T47D (cell line): Measurements from ENCODE around the gene AFMID.
"Not testable (repeated sequence)": the region's sequence is repeated elsewhere in the genome, so short reads cannot be mapped to it uniquely, and the experiment has no call there.

Experiments used
- DNase-seq, 2 experiments: peaks; one replicate each; pipeline versions ENCODE4 v3.0.0 to v3.0.0-alpha.2; 2011 to 2012; ENCODE audit warnings: low read depth in 1 of 2, low spot score in 1 of 2
- JUND ChIP-seq: IDR thresholded peaks from 2 replicates; pipeline ENCODE4 v1.6.1; 2012; ENCODE audit warnings: low read depth
- in situ Hi-C: cut with HindIII; loops from 2 replicates; pipeline ENCODE4 v1.10.0; 2016; ENCODE audit warnings: low sequenced_read_pairs, low pct_unique_long_range_greater_than_20kb

AFMID gene

DNA sequence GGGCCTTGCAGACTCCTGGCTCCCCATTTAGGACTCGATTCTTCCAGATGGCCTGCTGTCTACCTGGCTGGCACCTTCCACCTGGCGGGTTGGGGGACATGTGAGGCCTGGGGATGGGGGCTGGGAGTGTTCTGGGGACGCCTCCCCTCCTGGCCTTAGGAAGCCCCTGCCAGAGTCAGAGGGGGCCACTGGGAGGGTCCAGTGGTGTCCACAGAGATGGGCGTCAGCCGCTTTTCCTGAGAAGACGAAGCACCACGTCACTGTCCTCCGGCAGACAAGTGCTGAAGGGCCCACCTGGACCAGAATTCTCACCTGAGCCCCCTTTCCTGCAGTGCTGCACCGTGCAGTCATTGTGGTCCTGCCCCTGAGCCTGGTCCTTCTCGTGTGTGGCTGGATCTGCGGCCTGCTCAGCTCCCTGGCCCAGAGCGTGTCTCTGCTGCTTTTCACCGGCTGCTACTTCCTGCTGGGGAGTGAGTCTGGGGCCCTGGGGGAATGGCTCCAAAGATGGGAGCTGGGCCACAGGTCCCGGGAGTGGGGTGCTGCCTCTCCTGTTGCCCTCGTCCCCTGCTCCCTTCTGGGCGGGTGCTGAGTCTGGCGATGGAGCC lies 47.2 kb downstream of the AFMID start:
- in situ Hi-C loops, result no loop called here
- DNase-seq, result no peak
- no peak for TF ChIP-seq JUND

DNA sequence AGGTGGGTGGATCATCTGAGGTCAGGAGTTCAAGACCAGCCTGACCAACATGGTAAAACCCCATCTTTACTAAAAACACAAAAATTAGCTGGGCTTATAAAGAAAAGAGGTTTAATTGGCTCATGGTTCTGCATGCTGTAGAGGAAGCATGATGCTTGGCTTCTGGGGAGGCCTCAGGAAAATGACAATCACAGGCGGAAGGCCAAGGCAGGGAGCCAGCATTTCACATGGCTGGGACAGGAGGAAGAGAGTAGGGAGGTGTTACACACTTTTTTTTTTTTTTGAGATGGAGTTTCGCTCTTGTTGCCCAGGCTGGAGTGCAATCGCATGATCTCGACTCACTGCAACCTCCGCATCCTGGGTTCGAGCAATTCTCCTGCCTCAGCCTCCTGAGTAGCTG lies 47.9 kb downstream of the AFMID start:
- in situ Hi-C loops, DNase-seq: not testable (repeated sequence)

DNA sequence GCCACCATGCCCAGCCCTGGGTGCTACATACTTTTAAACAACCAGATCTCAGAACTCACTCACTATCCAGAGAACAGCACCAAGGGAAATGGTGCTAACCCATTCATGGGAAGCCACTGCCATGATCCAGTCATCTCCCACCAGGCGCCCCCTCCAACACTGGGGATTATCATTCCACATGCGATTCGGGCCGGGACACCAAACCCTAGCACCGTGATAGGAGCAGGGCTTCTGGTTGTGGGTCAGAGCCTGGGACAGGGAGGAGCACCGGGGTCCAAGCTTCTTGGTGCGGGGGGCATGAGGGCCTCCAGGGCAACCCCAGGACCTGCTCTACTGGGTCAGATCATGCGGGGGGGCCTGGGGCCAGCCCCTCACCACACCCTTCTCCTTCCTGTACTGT lies 48.7 kb downstream of the AFMID start:
- in situ Hi-C loops, result no loop called here
- no peak for DNase-seq
- TF ChIP-seq JUND, result no peak

DNA sequence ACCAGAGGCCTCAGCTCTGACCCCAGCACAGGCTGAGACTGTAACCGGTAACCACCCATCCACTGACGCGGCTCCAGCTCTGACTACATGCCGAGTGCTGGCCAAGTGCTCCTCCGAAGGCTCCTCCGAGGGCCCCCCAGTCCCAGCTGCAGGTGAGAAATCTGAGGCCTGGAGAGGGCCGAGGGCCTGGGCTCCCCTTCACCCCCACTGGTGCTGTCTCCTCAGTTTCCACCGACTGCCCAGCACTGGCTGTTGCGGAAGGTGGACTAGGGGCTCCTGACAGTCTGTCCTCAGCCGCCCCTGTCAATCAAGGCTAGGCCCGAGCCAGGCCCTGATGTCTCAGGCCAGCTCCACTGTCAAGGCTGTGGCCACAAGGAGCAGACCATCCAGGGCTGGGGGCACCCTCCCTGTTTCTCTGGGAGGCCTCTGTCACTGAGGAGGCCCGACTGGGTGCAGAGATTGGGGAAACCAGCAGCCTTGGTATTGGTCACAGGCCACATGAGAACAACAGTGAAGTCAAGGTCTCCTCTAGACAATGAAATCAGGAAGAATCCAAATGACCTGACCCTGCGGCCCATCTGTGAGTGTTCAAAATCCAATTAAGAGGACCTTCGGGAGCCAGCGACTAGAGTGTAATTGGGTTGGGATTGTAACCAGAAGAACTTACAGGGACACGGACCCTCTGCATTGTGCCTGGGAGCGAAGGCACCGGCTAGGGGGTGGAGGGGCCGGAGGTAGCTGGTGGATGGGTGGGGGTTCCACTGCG lies 49.4 kb downstream of the AFMID start:
- in situ Hi-C loops, result no loop called here
- TF ChIP-seq JUND, result no peak
- no peak for DNase-seq

DNA sequence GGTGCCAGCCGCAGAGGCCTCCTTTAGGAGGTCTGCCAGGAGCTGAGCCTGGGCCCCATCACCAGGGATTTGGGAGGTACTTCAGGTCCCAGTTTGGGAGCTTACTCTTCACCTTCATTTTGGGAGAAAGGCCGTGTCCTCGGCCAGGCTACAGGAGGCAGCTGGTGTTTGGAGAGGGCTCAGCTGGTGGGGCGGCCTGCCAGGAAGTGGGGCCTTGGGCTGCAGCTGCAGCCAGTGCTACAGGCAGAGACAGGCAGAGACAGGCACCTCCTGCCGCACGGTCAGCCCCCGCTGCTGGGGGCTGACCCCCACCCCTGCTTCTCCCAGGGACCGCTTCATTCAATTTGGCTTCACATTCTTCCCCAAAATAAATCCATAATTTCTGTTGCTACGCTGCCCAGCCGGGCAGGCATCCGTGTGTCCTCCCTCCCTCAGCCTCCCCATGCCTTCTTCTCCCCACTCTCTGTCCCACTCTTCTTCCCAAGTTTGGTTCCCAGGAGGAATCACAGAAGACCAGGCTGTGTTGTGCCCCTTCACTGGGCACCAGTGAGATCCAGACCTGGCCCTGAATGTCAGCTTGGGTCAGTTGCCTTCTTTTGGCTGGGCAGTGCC lies 50.3 kb downstream of the AFMID start:
- DNase-seq, result no peak
- TF ChIP-seq JUND, result no peak
- in situ Hi-C loops, result no loop called here

DNA sequence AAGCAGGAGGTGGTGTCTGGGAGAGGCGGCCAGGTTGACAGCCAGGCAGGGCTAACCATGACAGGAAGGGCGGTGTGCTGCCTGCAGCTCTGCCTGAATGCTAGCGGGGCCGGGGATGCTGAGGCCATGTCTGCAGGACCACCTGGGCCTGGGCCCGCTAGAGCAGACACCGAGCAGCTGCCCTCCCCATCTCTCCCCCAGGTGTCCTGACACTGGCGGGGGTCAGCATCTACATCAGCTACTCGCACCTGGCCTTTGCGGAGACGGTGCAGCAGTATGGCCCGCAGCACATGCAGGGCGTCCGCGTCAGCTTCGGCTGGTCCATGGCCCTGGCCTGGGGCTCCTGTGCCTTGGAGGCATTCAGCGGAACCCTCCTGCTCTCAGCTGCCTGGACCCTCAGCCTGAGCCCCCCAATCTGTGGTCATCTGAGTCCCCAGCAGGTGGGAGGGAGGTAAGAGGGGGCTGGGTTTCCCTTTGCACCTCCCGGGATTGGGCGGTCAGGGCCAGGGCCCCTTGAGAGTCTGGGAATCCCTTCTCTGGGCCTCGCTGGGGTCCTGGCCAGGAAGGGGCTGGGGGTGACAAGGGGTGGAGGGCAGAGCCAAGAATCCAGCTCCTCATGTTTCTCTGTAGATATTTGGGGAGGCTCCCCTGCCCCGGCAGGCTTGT lies 51.8 kb downstream of the AFMID start:
- in situ Hi-C loops, result no loop called here
- TF ChIP-seq JUND, result no peak

DNA sequence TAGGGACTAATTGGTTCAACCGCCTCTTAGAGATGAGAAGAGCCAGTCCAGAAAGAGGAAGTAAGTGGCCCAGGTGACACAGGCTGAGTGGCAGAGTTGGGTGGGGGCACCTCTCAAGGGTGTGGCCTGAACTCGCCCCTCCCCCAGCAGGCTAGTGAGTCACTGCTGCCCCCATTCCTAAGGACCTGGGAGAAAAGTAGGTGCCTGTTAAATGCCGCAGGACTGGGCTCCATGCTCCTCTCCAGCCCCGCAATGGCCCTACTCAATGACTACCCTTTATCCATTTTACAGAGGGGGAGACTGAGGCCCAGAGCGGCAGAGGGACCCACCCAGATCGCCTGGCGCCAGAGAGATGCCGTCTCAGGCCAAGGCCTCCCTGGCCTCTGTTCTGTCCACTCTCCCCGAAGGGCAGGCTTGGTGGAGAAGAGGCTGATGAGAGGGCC lies 52.3 kb downstream of the AFMID start:
- no peak for TF ChIP-seq JUND
- no peak for DNase-seq
- in situ Hi-C loops, result no loop called here

More for the DNA sequence above, 51.8 kb downstream of the AFMID start:
- DNase-seq, result no peak

DNA sequence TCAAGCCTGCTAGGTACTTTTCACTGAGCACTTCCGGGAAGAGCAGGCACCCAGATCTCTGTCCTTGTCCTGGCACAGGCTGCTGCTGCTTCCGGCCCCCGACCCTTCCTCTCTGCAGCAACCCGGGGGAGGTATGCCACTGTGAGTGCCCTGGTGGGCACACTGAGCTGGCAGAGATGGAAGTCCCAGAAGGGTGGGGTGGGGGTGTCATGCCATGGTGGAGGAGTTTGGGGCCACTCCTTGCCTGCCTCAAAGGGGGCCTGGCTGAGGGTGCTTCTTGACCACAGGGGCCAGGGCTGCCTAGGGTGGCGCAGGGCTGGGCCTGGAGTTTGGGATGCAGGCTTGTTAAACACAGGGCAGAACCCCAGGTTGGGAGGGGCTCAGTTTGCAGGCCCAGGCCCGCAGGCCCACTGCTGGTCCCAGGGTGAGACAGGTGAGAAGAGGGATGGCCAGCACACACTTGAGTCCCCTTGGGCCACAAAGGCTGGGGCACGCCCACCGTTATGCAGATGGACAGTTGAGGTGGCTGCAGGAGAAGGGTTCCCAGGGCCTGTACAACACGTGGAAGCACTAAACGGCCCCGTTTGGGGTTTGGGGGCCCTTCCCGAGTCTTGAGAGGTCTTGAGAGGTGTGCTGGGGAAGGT lies 53.0 kb downstream of the AFMID start:
- in situ Hi-C loops, result no loop called here
- TF ChIP-seq JUND, result no peak
- no peak for DNase-seq

DNA sequence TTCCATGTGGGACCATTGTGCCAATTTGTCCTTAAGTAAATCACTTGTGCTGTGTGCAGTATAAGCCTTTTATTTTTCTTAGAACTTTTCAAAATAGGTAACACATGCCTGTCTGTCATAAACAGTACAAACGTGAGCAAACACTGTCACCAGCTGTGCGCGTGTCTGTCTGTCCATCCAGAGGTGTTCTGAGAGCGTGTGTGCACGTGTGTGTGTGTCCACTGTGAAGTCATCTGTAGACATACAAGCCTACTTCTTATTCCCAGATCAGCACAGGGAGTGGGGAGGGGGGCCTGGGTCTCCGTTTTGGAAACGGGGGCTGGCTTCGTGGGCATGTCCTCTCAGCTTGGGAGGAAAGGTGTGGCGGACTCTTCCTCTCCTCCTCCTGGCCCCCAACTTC lies 53.7 kb downstream of the AFMID start:
- in situ Hi-C loops, result no loop called here
- no peak for DNase-seq
- TF ChIP-seq JUND, result no peak

DNA sequence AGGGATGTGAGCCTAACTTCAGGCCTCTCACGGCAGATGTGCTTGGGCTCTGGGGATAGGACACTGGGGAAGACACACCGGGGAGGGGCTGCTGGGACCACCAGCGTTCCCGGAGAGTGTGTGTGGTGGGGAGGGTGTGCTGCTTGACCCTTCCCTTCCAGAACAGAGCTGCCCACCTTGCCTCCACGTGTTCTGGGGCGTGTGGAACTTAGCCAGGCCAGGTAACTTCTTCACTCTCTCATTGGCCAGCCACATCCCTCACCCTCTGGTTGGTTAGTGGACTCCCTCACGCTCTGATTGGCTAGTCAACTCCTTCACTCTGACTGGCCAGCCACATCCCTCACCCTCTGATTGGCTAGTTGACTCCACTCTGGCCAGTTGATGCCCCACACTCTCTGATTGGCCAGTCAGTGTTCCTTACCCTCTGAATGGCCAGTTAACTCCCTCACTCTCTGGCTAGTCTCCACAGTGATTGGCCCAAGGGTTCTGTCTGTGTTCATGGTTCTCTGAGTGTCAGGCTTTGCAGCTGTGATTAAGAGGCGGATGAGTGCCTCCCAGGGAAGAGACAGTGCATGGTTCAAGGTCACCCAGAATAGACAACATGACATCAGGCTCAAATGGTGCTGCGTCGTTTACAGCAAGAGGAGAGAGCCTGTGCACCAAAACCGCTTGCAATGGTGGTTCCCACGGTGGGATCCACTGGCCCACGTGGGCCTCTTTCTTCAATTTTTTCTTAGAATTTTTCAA lies 54.3 kb downstream of the AFMID start:
- in situ Hi-C loops, result no loop called here
- peak in 1 of 2 experiments; percentile 92 for DNase-seq
- TF ChIP-seq JUND, result no peak

DNA sequence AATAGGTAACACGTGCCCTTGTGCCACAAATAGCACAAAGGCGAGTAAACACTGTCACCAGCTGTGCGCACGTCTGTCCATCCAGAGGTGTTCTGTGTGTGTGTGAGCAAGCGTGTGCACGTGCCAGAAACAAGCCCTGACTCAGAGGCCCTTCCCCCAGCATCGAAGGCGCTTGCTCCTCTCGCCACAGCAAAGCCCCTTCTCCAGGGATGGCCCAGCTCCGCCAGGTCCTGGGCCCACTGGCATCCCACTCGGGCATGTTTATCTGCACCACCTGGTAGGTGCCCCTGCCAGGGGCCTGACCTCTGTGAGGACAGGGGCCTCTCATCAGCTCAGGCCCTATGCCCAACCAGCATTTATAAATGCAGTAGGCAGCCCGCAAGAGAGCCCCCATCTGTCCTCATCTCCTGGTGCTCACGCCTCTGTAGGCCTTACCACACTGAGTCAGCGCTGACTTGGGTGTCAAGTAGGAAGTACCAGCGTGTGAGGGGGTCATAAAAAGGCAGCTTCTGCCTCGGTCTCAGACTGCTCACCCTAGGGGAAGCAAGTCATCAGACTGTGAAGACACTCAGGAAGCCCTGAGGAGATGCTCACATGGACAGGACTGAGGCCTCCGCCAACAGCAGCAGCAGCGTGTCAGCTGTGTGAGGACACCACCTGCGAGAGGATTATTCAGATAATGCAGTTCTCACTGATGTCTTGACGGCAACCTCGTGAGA lies 55.0 kb downstream of the AFMID start:
- in situ Hi-C loops, result no loop called here
- no peak for DNase-seq
- TF ChIP-seq JUND, result no peak
